Stimulated activated CD4-positive, alpha-beta T cell treated with anti-CD3 and anti-CD28 coated beads, Interleukin-4, amount 100 ng/mL, for 48 hours (primary cell): Measurements from ENCODE around the gene CCDC57.

Source experiments
- DNase-seq, 2 donors: peaks; one replicate each; pipeline ENCODE4 v3.0.0-alpha.2; 2020; ENCODE audit warnings: low read depth in 2 of 2

CCDC57 gene

GRCh38 chr17:82246040-82246364, 33.4 kb upstream of the CCDC57 start:
- DNase-seq = no peak

- no peak for DNase-seq
These were observed 32.7 kb upstream of the CCDC57 start for GRCh38 chr17:82245134-82246039.

- no peak for DNase-seq
These were observed 31.9 kb upstream of the CCDC57 start for GRCh38 chr17:82244413-82245133.

- no peak for DNase-seq
These were observed 31.2 kb upstream of the CCDC57 start for GRCh38 chr17:82243648-82244412.

GRCh38 chr17:82242977-82243647, 30.5 kb upstream of the CCDC57 start:
- no peak for DNase-seq

- DNase-seq = no peak
These were observed 30.0 kb upstream of the CCDC57 start for GRCh38 chr17:82242698-82242976.

- DNase-seq = no peak
These were observed 29.5 kb upstream of the CCDC57 start for GRCh38 chr17:82241926-82242697.

GRCh38 chr17:82241183-82241925, 28.7 kb upstream of the CCDC57 start:
- DNase-seq = peak in 1 of 2 donors; percentile 43

- DNase-seq = no peak
These were observed 28.0 kb upstream of the CCDC57 start for GRCh38 chr17:82240506-82241182.

GRCh38 chr17:82239926-82240505, 27.4 kb upstream of the CCDC57 start:
- no peak for DNase-seq

GRCh38 chr17:82239401-82239925, 26.8 kb upstream of the CCDC57 start:
- DNase-seq = no peak

GRCh38 chr17:82238472-82239201, 26.0 kb upstream of the CCDC57 start:
- DNase-seq = peak; percentile 43 to 73

GRCh38 chr17:82237746-82238471, 25.3 kb upstream of the CCDC57 start:
- DNase-seq = no peak

GRCh38 chr17:82237083-82237745, 24.6 kb upstream of the CCDC57 start:
- no peak for DNase-seq

GRCh38 chr17:82236142-82236971, 23.7 kb upstream of the CCDC57 start:
- DNase-seq = peak; percentile 58 to 59

- DNase-seq = no peak
These were observed 23.1 kb upstream of the CCDC57 start for GRCh38 chr17:82235775-82236141.
